Suppressor macrophage treated with lipopolysaccharide for 1 hour (primary cell): ENCODE results near the gene HNRNPF.

Experiments
- DNase-seq, 3 donors: peaks; one replicate each; pipeline ENCODE4 v3.0.0-alpha.2; 2020 to 2022

HNRNPF gene

DNA sequence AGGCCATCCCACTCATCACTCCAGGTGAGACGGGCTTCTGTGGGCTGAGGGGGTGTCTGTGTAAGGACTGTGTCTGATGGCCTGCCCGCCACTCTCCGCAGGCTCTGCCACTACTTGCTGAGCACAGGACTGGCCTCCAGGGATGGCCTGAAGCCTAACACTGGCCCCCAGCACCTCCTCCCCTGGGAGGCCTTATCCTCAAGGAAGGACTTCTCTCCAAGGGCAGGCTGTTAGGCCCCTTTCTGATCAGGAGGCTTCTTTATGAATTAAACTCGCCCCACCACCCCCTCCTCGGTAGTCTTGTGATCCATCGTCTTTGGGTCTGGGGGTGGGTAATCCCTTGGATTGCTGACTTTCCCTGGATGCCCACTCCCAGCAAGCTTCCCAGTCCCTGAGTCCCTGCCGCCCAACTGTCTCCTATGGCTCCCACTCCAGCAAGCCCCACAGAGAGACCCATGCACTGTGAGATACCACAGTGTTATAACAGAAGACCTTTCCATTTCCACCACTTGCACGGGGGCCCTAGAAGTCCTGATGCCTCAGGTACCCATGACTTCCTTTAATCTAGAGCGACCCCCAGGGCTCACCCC is 32.8 kb downstream of the HNRNPF start:
- DNase-seq, result no peak

DNA sequence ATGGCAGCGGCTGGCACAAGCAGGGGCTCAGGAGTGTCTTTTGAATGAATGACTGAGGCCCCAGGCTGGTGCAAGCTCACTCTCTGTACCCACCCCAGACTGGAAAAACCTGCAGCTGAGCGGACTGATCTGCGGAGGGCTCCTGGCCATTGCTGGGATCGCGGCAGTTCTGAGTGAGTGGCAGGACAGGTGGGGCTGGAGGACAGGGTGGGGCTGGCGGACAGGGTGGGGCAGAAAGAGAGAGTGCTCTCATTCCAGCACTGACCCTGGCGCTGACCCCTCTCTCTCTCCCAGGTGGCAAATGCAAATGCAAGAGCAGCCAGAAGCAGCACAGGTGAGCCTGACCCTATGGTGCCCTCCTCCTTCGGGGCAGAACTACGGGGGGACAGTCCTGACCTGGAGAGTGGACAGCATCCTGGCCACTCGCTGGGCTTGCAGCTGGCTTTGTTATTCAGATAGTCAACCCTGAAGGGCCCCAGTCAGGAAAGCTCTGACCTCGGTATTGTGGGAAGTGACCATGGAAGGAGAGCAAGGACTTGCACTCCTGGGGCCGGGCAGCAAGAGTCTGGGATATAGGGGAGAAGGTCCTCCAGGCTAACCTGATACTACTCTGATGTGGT is 33.5 kb downstream of the HNRNPF start:
- DNase-seq, result no peak

DNA sequence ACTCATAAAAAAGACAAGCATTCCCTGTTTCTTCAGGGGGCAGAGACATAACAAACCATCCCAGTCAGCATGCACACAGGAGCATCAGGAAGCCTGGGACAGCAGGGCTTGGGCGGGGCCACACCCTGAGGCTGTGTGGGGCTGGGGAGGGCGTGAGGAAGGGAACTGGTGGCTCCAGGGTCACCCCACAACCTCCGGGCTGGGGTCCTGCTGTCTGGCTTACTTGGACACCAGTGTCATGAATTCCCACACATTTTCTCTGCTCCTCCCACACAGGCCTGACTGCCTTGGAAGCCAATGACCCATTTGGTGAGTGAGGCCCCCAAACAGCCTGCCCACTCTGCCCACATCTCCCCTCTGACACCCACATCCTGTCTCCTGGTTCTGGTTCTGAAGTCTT is 34.8 kb downstream of the HNRNPF start:
- no peak for DNase-seq

DNA sequence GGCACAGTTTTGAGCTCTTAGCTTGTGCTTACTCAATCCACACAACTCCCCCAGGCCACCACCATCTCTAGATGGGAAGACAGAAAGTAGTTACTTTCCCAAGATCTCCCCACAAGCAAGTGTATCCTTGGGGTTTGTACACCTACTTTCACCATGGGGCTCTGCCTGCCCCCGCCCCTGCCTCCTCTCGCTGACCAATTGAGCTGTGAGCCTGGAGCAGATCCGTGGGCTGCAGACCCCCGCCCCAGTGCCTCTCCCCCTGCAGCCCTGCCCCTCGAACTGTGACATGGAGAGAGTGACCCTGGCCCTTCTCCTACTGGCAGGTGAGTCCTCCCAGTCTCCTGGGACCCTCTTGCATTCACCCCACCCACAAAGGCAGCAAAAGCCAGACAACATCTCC is 35.5 kb downstream of the HNRNPF start:
- DNase-seq, result no peak

DNA sequence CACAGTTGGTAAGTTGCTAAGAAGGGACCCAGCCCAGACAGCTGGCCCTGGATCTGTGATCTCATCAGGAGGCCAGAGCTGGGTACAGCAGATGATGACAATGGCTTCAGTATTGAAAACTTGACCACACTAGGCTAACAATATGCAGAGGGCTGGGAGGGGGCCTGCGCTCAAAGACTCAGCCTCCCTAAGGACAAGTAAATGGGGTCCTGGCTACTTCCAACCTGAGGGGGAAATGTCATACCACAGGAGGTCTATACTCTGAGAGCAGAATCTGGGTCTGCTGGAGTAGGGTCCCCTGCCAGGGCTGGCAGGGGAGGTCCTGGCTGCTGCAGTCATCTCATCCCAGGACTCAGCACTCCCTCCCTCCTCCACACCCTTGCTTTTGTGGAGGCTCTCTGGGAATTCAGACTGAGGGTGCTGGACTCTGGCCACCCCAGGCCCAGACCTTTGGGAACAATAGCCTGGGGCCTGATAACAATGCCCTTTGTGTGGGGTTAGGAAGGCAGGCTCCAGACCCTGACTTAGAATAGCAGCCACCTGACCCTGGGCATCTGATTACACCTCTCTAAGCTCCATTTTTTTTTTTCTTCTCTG is 36.1 kb downstream of the HNRNPF start:
- DNase-seq, result no peak

DNA sequence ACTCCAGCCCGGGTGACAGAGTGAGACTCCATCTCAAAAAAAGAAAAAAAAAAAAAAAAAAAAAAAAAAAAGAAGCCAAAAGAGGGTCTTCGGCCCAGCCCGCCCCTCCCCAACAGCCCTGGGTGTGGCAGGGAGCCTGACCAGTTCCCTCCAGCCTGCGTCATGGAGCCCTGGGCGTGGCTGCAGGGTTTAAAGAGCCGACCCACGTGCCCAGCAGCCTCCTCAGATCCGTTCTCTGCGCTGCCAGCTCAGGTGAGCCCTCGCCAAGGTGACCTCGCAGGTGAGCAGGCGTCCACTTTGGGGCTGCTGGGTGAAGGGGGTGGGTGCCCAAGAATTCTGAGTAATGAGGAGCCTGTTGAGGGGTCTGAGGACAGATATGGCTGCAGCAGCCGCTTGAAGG is 37.6 kb downstream of the HNRNPF start, which contains the start of gene FXYD4:
Gene FXYD4 (plus strand): TSS at position 219 of the 400 bp plus-strand sequence. CDS start 2,111 bp downstream, outside the sequence.
- DNase-seq, result no peak

DNA sequence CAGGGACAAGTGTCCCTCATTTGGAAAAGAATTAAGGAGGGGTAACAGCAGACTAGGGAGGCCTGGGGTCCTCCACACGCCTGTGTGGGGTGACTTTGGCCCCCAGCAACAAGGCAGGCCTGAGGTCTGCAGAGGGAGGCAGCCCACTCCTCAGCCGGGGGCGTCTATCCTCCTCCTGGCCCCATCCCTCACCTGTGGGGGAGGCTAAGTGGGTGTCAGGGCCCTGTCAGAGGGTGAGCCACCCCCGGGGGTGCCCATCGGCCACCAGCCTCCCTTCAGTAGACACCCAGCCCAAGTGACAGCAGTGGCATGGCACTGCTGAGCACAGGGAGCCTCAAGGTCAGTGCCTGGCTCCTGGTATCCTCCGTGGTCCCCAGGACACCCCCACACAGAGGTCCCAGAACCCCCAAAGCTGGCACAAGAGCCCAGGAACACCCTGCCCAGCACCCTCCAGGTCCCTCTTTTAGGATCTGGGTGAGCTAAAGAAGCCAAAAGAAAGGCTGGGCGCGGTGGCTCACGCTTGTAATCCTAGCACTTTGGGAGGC is 38.2 kb downstream of the HNRNPF start:
- no peak for DNase-seq

DNA sequence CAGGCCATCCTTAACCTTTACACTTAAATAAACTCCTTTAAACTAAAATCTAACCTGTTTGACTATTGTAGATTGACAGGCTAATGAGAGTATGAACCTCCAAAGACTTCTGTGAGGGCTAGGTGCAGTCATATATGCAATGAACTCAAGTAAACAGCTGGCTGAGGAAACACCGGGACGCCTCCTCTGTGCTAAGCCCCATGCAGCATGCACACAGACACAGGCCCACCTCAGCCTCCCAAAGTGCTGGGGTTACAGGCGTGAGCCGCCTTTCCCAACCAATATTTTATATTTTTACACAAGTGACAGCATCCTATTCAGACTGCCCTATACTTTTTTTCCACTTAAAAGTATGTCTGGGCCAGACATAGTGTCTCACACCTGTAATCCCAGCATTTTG is 39.1 kb downstream of the HNRNPF start:
- DNase-seq, result no peak

DNA sequence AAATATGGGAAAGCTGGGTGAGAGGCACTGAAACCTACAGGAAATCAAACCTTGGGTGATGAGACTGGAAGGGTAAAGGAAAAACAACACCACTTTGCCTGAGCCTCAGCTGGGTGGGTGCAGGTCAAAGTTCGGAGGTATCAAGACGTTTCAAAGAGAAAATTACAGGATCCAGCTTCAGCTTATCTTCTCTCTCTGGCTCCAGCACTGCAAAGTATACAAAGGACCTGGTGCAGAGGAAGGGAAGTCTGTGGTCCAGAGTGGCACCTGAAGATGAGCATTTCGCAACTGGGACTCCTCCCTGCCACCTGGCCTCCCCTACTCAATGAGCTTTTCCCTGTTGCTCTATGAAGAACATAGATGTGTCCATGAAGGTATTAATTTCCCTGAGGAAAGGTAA is 44.0 kb downstream of the HNRNPF start:
- DNase-seq, result no peak

DNA sequence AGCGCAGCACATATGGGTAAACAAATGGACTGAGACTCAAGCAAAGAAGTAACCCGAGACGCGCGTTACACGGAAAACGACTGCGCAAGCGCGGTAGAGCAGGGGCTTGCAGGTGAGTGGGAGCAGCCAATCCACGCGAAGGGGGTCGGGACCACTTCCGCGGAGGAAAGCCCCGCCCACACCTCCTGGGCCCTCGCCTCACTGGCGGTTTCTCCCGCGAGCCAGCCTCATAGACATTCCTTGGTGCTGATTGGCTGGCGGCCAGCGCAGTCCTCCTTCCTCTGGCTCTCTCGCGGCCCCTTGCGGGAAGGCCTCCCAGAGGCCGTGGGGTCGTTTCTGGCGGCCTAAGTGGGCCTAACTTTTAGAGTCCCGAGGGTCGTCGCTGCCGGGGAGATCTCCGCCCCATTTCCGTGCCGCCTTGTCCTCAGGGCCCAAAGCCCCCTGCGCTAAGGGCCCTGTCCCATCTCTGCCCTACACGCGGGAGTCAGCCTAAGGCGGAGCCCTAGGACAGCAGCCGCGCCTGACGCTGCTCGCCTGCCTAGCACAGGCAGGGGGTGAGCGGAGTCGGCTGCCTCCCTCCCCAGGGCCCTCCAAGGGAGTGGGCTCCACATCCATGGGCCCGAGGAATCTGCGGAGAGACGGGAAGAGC is 46.7 kb downstream of the HNRNPF start:
- DNase-seq, result peak; percentile 91 to 96 (median 94)

DNA sequence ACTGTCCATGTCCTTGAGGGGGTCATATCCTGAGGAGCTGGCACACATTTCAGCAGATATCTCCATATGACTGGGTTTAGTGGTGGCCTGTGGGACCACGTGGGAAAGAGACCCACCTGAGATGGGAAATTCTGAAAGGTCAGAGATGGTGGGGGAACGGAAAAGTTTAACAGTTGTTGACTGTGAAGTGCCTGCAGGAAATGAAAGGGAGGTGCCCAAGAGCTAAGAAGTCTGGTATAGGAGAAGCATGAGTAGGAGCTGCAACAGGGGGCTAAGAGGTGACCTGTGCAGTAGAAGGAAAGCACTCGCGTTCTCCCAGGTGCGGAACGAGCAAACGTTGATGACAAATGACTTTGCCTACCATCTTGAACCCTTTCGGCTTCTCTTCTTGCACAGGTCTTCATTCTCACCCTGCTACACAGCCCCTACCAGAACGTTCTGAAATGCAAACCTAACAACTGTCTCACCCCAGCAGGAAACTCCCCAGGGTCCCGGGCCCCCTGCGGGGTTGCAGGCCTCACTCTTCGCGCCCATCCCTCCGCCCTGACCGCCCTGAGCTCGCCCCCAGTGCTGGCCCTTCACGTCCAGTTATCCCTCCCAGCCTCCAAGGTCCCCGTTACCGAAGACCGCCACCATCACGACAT is 47.3 kb downstream of the HNRNPF start:
- DNase-seq, result no peak

DNA sequence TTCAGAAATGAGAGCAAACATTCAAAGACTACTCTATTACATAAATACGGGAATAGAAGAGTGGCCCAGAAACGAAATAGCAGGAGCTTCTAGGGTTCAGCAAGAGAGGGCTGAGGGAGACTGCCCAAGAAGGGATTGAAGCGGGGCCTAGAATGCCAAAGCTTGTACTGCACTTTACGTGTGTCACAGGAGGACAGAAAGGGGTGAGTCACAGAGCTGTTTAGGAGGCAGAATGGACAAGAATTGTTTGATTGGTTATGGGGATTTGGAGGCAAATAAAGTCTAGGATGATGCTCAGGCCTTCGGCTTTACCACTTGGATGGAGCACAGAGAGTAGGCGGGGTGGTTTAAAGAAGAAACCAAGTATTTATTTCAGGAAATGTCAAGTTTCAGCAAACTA is 48.9 kb downstream of the HNRNPF start:
- DNase-seq, result no peak

DNA sequence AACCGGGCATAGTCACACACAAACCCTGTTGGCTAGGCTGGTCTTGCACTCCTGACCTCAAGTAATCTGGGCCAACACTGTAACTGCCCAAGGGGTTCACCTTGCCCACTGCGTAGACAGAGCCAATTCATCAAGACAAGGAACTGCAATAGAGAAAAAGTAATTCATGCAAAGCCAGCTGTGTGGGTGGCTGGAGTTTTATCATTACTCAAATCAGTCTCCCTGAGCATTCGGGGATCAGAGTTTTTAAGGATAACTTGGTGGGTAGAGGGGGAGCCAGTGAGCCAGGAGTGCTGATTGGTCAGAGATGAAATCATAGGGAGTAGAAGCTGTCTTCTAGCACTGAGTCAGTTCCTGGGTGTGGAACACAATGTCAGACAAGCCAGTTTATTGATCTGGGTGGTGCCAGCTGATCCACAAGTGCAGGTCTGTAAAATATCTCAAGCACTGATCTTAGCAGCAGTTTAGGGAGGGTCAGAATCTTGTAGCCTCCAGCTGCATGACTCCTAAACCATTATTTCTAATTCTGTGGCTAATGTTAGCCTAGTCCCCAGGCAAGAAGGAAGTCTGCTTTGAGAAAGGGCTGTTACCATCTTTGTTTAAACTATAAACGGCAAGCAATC is 53.1 kb downstream of the HNRNPF start:
- DNase-seq, result peak; percentile 32 to 52 (median 38)

DNA sequence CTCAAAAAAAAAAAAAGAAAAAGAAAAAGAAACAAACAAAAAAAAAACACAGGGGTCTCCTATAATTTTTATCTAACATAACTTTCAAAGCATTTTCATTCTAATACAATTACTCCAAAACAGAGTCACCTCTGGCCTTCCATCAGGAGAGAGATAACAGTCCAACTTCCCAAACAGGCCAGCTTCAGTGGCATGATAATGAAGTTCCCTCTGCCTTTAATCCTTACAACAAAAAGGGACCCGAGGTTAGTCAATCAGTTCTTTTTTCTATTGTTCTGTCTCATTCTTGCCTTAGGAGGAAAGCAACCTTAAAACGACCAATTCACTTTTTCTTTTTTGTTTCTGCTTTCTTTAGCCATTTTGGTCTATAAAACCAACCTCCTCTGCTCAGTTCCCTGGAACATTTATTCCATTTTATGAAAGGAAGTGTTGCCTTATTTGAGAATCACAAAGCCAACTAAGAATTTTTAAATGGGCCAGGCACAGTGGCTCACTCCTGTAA is 54.1 kb downstream of the HNRNPF start:
- DNase-seq, result no peak

DNA sequence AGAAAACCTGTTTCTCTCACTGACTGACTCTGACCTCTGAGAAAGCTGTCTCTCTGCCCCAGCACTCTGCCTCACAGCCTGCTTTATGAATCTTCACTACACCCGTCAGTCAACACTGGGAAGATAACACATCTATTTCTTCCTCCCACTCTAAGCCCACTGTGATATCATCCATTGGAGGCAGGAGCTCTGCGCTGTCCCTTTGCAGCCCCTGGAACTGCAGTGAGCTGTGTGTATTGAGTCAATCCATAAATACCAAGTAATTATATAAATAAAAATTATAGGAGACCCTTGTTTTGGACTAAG is 54.7 kb downstream of the HNRNPF start:
- no peak for DNase-seq

DNA sequence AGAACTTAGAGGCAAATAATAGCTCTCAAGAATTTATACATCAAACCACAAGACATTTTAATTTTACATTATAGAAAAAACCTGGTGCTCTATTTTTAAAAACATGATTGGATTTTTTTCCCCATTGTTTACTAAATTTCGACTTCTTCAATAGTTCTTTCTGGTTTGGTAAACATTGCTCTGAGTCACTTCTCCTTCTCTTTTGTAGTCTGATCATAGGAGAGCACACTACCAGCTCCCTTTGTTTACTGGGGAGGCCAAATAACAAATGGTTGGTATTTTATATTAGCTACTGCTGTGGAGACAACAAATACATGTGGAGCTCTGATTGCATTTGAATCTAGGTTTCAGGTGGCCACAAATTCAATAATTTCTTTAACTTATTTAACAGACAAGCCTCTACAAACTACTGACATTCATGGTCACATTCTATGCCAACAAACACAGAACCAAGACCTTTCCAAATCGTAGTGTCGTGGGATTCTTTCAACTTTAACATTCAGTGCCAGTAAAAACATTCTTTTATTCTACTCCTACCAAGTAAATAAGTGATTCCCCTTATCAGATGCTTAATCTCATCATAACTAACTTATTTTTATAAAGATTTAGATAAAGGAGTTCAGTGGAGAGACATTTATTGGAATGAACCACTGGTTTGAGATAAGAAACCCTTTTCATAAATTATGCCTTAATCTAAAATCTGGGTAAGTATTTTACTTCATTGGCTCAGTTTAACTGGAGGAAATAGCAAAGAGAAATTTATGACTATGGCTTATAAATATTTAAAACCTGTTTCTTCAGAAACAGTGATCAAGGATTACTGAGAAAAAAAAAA is 55.3 kb downstream of the HNRNPF start:
- DNase-seq, result peak in 1 of 3 donors; percentile 12

DNA sequence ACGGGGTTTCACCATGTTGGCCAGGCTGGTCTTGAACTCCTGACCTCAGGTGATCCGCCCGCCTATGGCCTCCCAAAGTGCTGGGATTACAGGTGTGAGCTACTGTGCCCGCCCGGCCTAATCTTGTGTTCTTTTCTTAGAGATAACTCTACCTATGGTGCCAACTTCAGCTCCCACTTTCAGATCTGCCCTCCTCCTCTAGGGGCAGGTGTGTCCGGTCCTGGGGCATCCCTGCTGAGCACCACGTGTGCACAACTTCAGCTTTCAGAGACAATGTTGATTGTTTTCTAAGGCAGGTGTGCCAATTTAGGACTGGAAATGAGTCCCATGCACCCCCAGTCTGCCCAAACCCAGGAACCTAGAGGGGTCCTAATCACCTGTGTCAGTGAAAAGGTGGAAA is 56.0 kb downstream of the HNRNPF start:
- no peak for DNase-seq

DNA sequence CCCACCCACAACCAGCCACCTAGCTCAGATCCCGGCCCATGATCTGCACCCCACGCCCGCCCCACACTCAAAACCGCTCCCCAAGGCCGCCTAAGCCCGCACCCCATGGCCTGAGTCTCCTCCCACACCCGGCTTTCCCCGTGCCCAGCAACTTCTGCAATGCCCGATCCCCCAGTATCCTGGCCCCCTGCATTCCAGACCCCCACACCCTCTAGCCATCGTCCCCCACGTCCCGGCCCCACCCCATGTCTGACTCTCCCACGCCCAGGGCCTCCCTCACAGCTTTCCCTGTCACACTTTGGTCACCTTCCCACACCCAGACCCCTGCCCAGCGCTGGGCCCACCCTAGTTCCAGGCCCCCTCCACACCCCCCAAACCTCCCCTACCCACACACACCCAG is 57.7 kb downstream of the HNRNPF start:
- DNase-seq, result no peak

DNA sequence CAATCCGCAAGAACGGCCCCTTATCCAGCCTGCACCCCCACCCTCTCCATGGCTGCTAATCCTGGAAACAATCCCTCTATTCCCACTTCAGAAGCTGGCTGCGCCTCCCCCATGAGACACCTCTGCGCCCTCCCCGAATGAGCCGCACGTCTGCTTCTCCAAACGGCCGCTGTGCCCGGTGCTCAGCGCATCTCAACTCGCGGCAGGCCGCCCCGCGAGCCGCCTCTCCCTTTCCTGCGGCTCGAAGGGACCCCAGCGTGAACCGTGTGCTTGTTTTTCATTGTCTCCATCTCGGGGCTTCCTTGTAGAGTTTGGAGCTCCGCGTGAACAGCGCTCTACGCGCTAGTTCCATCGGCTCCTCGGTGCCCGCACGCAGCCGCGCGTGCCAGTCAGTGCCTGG is 58.3 kb downstream of the HNRNPF start:
- peak in 1 of 3 donors; percentile 23 for DNase-seq

DNA sequence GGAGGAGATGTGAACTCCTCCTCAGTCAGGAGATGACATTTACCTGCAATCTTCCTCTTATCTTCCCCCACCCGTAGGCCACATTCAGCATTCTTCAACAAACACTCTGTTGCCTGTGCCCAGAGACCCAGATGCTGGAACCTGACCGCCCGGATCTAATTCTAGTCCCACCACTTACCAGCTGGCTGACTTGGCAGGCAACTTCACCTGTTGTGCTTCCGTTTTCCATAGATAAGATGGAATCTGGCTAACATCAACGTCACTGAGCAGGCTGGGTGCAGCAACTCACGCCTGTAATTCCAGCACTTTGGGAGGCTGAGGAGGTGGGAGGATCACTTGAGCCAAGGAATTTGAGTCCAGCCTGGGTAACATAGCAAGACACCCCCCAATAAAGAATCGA is 58.8 kb downstream of the HNRNPF start:
- DNase-seq, result no peak

DNA sequence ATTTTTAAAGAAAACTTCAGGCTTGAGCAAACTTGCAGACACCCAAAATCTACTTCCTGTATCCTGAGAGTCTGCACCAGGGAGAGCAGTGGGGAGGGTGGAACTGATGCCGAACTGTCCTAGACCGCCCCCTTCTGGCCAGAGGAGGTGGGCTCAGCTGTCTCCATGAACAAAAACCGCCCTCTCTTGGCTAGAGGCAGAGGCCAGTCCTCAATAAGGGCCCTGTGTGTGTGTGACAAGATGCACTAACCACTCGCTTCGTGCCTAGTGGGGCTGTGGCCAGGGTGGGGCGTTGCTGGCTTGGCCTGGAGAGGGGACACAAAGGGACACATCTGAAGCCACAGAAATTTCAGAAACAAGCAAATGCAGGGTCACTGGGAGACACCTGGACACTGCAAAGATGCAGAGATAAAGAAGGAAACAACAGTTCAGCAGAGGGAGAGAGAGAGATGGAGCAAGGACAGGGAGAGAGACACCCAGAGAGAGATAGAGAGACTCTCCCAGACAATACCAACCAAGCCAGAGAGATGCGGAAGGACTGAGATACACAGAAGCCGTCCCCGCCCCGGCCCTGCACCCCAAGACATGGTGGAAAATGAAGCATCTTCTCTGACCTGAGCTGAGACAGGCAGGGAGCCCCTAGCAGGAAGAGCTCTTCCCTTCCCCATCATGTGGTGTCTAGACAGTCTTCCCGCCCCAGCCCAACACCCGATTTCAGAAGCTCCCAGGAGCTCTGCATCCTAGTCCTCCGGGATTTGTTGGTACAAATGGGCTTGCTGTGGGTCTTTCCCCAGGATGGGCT is 60.3 kb downstream of the HNRNPF start:
- peak; percentile 90 to 94 (median 94) for DNase-seq
